Posterior cingulate gyrus (tissue), 11 donors: ENCODE measurements around the gene IL26.
"Not testable (repeated sequence)": the region's sequence is repeated elsewhere in the genome, so short reads cannot be mapped to it uniquely, and the experiment has no call there.

Experiments used
- DNase-seq, 10 donors: peaks; one replicate each; pipeline versions ENCODE4 v3.0.0 to v3.0.0-alpha.2; 2020 to 2021; ENCODE audit warnings: mixed read lengths in 3 of 10
- intact Hi-C: fragments of 100-400 bp; cut with DNase I; formaldehyde crosslinking; loops from one replicate; pipeline ENCODE4 v1.15.1; 2023

IL26 gene

GRCh38 chr12:68240975-68241374, 15.4 kb upstream of the IL26 start:
- DNase-seq = no peak

GRCh38 chr12:68240079-68240478, 14.5 kb upstream of the IL26 start:
- no peak for DNase-seq
- intact Hi-C loops = no loop called here

More at GRCh38 chr12:68240975-68241374, 15.4 kb upstream of the IL26 start:
- intact Hi-C loops = no loop called here

GRCh38 chr12:68239309-68239982, 13.8 kb upstream of the IL26 start:
- intact Hi-C loops = loop anchor here (10.0 kb wide), 1 partner anchor 55 kb away; no protein-coding TSS in a partner anchor

GRCh38 chr12:68237619-68238018, 12.0 kb upstream of the IL26 start:
- intact Hi-C loops = loop anchor here (10.0 kb wide), 1 partner anchor 57 kb away; no protein-coding TSS in a partner anchor

More at GRCh38 chr12:68239309-68239982, 13.8 kb upstream of the IL26 start:
- DNase-seq = no peak

GRCh38 chr12:68237078-68237477, 11.5 kb upstream of the IL26 start:
- DNase-seq = no peak
- intact Hi-C loops = loop anchor here (10.0 kb wide), 1 partner anchor 58 kb away; no protein-coding TSS in a partner anchor

More at GRCh38 chr12:68237619-68238018, 12.0 kb upstream of the IL26 start:
- no peak for DNase-seq

DNA sequence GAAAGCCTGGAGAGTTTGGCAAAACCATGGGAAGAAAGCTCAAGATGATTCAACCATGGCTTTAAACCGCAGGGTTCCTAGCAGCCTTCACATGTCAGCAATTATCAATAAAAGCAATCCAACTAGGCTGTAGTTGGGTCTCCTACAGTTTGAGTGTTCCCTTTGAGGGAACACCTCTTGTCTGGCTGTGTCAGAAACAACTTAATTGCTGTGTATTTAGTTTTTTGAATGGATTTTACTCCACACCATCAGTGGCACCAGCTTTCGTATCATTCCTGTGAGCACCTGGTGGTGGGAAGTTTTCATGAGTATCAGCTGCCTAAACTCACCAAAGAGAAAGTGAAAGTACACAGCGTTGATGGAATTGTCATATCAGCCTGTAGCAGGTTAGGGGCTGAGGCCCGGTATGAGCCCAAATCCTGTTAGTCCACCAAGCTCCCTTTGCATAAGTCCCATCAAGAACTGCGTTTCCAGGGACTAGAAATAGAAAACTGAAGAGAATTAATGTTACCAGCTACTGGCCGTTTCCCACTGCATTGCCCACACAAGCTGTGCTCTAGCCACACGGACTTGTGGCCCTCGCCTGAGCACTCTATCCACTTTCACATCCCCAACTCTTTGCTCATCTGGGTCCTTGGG, 10.9 kb upstream of the IL26 start:
- intact Hi-C loops = loop anchor here (10.0 kb wide), 1 partner anchor 58 kb away; no protein-coding TSS in a partner anchor
- no peak for DNase-seq

DNA sequence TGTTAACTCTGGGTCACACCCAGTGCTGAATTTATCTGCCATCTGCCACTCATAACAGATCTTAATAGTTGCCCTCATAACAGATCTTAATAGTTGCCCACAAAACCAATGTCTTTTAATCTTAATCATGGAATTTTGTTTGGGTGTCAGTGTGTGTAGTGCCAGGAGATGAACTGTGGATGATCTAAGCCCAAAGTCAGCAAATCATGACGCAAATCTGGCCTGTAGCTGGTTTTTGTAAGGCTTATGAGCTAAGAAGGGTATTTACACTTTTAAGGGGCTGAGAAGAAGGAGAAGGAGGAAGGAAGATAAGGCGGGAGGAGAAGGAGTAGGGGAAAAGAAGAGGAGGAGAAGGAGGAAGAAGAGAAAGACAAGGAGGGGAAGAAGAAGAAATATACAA, 10.0 kb upstream of the IL26 start:
- intact Hi-C loops = loop anchor here (10.0 kb wide), 1 partner anchor 59 kb away; no protein-coding TSS in a partner anchor
- no peak for DNase-seq

GRCh38 chr12:68234140-68234539, 8.5 kb upstream of the IL26 start:
- intact Hi-C loops = loop anchor here (10.0 kb wide), 1 partner anchor 61 kb away; no protein-coding TSS in a partner anchor

DNA sequence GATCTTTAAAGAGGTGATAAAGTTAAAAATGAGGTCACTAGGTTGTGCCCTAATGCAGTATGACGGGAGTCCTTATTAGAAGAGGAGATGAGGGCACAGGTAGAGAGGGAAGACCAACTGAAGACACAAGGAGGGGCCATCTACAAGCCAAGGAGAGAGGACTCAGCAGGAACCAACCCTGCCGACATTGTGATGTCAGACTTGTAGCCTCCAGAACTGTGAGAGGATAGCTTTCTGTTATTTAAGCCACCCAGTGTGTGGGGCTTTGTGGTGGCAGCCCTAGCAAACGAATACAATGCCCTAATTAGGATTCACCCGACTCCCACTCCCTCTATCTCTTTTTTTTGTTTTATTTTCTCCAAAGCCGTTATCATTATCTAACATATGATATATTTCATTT, 7.9 kb upstream of the IL26 start:
- intact Hi-C loops = loop anchor here (10.0 kb wide), 1 partner anchor 61 kb away; no protein-coding TSS in a partner anchor
- no peak for DNase-seq

More at GRCh38 chr12:68234140-68234539, 8.5 kb upstream of the IL26 start:
- no peak for DNase-seq

DNA sequence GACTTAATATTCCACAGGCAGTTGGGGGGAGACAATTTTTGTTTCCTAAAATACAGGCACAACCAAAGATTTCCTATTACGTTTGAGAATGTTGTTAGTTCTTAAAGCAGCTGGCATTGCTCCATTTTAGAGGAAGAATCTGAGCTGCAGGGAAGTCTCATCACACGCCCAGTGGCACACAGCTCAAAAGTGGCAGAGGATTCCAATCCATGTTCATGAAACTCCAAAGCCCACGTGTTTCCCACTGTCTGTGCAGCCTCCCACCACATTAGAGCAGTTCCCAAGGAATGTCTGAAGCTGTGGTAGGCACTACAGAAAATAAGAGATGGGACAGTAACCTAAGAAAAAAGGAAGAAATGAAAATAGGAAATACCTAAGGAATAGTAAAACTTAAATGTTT, 6.1 kb upstream of the IL26 start:
- DNase-seq = peak in 3 of 10 donors; percentile 21 to 84 (median 24)
- intact Hi-C loops = loop anchor here (10.0 kb wide), 1 partner anchor 63 kb away; no protein-coding TSS in a partner anchor

GRCh38 chr12:68231229-68231628, 5.6 kb upstream of the IL26 start:
- intact Hi-C loops = loop anchor here (10.0 kb wide), 1 partner anchor 64 kb away; no protein-coding TSS in a partner anchor
- DNase-seq = no peak

DNA sequence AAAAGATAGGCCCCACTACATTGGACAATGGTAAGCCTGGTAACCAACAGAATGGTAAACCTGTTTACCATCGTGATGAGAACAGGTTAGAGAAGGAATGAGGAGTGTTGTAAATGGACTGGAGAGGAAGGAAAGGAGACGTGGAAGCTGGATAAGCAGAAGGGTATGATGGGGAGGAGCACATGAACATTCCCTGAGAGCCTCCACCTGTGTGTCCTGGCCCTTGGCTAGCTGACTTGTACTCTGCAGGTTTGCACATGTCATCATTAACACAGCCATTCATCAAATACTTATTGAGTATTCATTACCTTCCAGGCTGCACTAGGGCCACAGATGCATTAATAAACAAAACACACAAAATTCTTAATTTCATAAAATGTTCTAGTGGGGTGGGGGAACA, 4.3 kb upstream of the IL26 start:
- intact Hi-C loops = loop anchor here (10.0 kb wide), 1 partner anchor 65 kb away; no protein-coding TSS in a partner anchor
- no peak for DNase-seq

DNA sequence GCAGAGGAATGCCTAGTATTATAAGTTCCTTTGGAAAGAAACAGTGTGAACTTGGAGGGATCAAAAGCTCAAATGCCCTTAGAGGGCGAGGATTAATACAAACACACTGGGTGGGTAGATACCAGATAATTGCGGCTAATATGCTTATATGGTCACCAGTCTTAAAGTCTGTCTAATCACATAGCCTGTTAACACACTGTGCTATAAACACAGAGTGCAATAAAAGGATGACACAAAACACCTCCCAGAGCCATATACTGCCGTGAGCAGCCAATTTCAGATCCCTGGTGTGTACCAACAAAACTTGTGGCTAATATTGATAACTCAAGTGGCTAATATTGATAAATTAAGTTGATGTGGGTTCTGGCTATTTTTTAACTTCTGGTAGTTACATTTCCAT, 1.7 kb upstream of the IL26 start:
- intact Hi-C loops = no loop called here
- DNase-seq = no peak

DNA sequence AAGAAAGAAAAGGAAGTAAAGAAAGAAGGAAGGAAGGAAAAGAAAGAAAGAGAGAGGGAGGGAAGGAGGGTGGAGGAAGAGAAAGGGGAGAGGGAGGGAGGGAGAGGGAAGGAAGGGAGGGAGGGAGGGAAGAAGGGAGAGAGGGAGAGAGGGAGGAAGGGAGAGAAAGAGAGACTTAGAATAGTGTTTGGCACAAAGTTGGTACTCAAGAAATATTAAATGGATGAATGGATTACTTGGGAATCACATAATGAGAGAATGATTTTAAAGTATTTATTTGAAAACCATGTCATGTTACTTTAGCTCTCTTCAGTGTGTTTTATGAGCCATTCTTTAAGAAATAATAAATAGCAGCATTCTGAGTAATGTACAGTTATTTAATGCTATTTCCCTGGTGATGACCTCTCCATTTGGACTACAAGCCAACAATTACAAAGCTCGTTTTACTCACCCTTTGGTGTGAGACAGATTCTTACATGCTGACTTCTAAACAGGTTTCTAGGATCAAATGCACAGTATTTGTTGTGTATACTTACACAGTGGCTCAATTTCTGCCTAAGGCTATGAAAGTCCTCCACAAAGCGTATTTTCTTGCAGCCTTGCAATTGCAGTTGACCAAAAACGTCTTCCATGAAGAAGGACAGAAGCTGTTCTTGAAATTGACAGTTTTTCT, 861 bp downstream of the IL26 start:
- DNase-seq = no peak
- intact Hi-C loops = loop anchor here (5.0 kb wide), 1 partner anchor 182 kb away; no protein-coding TSS in a partner anchor

DNA sequence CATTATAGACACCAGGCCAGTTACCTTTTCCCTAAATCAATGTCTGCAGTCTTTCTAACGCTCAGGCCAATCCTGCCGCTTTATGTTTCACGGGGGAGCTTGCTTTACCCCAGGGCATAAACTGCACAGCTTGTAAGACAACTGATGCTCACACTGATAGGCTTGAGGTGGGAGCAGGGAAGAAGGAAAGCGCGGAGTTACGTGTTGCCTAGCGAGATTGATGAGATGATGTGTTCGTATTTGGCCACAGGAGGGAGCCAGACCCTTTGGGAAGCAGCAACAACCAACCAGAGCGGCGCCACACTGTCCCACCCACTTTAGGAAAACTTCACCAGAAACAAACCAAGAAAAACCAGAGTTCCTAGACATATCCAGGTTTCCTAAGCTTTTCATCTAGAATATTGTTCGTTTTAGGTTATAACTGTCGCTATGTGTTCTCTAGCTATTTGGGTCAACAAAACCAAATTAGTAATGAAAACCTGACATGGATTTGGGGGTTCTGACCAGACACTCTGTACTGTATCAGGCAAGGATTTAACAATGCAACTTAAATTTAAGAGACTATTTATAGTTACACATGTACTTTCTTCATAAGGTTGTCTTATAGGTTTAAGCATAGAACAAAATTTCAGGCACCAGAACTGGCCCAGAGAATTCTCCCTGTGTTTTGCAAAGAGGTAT, 2.4 kb downstream of the IL26 start:
- peak; percentile 48 to 95 (median 76) for DNase-seq
- intact Hi-C loops = loop anchor here (1.0 to 5.0 kb wide), 2 partner anchors 94 to 181 kb away; no protein-coding TSS in a partner anchor

- intact Hi-C loops = loop anchor here (5.0 kb wide), 1 partner anchor 180 kb away; no protein-coding TSS in a partner anchor
- DNase-seq = peak in 1 of 10 donors; percentile 61
Measured at GRCh38 chr12:68222326-68222725, 3.3 kb downstream of the IL26 start.

GRCh38 chr12:68221497-68221896, 4.1 kb downstream of the IL26 start:
- no peak for DNase-seq
- intact Hi-C loops = loop anchor here (5.0 kb wide), 1 partner anchor 179 kb away; no protein-coding TSS in a partner anchor

- DNase-seq = no peak
- intact Hi-C loops = no loop called here
Measured at GRCh38 chr12:68210875-68211274, 14.7 kb downstream of the IL26 start.

DNA sequence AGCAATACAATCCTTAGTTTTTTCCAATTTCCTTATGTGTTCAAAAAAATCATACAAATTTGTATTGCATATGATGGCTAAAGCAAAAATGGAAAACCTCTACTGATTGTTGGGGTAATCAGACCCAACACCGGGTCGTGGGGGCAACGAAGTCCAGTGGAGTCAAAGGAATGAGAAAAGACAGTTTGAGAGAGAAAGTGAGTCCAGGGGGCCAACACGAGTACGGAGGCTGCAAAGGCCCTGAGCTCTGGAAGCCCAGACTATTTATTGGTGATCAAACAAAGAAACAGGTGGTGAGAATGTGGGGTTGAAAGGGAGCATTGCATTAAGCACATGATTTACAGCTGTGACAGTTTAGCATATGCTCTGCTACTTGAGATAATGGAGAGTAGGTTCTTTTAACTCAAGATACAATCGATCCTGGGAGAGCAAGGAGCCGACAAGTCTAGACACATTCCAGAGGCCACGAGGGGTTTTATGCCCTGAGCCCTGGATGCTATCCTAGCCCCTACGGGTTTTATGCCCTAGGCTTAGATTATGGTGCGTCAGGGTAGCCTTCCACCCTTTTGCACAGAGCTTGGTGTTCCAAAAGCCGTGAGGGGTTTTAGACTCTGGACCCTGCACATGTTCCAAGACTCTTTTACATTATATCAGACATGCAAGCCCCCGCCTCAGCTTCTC, 16.4 kb downstream of the IL26 start:
- DNase-seq, intact Hi-C loops: not testable (repeated sequence)
